NCI-H128 (cell line): Measurements from ENCODE around the gene GAS2L1.

Source experiments
- DNase-seq: peaks from one replicate; lab custom pipeline; 2025; ENCODE audit not compliant: unreplicated experiment; lab: John Stamatoyannopoulos, UW

The GAS2L1 gene

GRCh38 chr22:29308791-29309262 is 2.4 kb downstream of the GAS2L1 start:
- DNase-seq: no peak

GRCh38 chr22:29309332-29310064 is 3.0 kb downstream of the GAS2L1 start:
- DNase-seq: no peak

DNA sequence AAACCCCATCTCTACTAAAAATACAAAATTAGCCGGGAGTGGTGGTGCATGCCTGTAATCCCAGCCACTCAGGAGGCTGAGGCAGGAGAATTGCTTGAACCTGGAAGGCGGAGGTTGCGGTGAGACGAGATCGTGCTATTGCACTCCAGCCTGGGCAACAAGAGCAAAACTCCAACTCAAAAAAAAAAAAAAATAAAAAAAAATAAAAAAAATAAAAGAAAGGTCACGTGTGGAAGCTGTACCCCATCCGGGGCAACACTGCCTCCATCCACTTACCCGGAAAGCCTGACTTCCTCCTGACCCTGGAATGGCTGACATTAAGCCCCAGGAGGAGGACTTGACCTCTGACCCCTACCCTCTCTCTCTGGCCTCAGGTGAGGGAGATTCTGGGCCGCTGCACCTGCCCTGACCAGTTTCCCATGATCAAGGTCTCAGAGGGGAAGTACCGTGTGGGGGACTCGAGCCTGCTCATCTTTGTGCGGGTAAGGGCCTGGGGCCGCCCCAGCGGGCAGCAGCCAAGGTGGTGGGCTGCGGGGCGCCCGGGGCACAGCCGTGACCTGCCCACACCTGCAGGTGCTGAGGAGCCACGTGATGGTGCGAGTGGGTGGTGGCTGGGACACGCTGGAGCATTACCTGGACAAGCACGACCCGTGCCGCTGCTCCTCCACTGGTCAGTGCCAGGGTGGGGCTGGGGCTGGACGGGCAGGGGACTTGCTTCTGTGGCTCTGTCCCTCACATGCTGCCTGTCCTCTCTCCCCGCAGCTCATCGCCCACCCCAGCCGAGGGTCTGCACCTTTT is 3.8 kb downstream of the GAS2L1 start:
- DNase-seq: no peak

GRCh38 chr22:29310863-29311339 is 4.5 kb downstream of the GAS2L1 start:
- no peak for DNase-seq

DNA sequence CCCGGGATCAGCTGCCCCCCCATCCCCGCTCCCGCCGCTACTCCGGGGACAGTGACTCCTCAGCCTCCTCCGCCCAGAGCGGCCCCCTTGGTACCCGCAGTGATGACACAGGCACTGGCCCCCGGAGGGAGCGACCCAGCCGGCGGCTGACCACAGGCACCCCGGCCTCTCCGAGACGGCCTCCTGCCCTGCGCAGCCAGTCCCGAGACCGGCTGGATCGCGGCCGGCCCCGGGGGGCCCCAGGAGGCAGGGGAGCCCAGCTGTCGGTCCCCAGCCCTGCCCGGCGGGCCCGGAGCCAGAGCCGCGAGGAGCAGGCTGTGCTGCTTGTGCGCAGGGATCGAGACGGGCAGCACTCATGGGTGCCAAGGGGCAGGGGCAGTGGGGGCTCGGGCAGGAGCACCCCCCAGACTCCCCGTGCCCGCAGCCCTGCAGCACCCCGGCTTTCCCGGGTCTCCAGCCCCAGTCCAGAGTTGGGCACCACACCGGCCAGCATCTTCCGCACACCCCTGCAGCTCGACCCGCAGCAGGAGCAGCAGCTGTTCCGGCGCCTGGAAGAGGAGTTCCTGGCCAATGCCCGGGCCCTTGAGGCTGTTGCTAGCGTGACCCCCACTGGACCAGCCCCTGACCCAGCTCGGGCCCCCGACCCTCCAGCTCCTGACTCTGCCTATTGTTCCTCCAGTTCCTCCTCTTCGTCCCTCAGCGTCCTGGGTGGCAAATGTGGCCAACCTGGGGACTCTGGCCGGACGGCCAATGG is 5.2 kb downstream of the GAS2L1 start:
- no peak for DNase-seq

- no peak for DNase-seq
Observed at GRCh38 chr22:29312218-29313125, 6.0 kb downstream of the GAS2L1 start.

DNA sequence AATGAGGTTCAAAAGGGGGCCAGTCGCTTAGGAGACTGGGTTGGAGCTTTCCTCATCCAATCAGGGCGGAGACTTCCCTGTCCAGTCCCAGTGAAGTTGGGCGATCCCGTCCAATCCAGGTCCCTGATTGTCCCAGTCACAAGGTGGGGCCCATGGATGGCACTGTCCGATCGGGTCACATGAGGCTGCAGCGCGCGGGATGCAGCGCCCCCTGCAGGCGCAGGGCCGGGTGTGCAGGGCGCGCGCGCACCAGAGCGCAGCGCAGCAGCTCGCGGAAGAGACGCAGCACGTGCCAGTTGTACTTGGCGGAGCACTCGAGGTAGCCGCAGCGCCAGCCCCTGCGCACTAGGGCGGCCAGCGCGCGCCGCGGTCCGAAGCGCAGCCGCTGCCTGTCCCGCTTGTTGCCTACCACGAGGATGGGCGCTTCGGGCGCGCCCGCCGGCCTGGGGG is 6.7 kb downstream of the GAS2L1 start:
- no peak for DNase-seq

DNA sequence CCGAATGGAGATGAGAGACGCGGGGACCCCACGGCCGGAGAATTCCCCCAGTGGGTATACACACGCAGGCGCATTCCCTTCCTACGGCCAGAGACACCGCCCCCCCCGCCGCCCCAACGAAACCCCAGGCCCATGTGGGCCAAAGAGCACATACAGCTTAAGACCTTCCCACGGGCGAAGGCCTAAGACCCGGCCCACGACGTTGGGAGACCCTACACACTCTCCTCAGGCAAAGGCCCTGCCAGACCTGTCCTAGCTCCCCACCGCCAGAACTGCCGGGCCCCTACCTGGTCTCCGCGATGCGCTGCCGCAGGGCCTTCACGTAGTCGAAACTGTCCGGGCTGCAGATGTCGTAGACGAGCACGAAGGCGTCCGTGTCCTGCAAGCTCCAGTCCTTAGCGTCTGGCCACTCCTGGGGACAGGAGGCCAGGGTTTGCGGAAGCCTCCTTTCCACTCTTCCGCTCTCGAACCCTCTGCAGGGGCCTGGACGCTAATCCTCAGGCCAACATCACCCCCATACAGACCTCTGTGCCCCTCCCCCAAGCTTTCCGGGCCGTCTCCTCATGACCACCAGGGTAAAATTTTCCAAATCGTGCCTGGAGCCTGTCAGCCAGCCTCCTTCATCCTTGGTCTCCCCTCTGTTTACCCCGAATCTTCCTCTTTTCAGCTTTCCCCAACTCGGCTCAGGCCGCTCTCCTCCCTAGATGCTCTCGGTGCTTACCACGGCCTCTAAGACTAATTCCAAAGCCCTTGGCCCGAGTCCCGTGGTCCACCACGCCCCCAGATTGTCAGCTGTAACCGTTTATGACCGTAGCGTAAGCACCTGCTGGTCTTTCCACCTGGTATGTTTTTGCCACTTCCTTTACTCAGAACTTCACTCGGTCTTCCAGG is 7.4 kb downstream of the GAS2L1 start:
- no peak for DNase-seq

DNA sequence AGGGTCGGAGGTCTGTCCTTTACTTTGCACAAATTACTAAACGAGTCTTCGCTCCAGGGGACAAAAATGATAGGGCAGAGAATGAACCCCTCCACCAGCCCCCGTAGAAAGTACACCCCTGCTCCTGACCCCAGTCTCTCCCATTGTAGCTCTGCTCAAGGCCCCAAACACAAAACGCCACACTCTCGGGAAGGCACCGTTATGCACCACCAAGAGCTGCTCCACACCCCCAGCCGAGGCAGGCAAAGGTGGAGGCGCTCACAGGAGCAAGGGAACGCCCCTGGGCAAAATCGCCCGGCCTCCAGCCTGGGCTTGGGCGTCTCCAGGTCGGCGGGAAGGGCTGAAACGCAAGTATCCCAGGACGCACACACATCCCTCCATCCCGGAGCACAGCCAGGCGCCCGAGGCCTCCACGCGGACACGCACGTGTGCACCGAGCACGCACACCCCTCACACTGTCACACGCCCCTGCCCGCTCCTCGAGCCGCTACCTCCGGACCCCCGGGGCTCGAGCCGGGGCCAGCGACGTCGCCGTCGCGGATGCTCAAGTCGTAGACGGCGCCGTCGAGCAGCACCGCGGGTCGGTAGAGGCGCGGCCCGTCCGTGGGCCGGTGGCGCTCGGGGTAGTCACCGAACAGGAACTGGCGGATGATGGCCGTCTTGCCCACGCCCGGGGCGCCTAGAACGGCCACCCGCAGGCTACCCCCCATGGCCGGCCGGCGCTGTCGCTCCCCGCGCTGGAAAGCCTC is 8.3 kb downstream of the GAS2L1 start:
- DNase-seq: no peak

DNA sequence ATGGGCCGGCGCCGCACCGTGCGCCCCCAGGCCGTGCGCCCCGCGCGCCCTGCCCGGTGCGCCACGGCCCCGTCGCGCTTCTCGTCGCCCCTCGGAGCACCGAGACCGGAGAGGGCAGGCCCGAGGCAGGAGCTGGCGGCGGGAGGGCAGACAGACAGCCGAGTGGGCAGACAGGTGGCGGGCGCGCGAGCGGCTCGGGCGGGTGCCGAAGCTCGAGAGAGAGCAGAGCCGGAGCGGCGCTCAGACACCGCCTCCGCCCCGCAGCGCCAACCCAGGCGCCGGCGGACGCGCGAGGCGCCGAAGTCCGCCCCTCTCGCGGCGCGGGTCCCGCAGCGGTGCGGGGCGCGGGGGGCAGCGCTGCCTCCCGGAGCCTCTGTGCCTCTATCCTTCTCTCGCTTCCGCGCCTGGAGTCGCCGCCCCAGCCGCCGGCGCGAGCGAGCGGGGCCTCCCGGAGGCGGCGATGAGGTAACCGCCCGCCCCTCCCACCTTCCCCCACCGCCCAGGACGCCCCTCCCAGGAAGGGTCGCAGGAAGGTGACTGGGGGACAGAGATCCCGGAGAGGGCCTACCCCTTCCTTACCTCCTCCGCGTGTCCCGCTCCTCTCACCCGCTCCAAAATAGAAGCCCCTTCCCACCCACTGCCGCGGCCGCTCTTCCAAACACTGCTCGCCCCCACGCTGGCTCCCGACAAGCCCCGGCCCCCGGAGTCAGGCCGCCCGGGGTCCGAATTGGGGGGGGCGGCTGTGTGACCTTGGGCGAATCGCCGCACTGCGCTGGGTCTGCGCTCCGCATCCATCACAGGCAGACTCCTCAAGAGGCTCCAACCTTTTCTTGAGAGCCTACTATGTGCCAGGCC is 9.1 kb downstream of the GAS2L1 start, which contains the start of gene RASL10A:
Gene RASL10A, minus strand, starts transcription at position 412 of the 855 bp plus-strand sequence. CDS start 451 bp downstream, outside the sequence.
- DNase-seq: no peak

- DNase-seq: no peak
Observed at GRCh38 chr22:29316141-29316828, 9.8 kb downstream of the GAS2L1 start.

- DNase-seq: no peak
Observed at GRCh38 chr22:29317827-29318454, 11.5 kb downstream of the GAS2L1 start.

DNA sequence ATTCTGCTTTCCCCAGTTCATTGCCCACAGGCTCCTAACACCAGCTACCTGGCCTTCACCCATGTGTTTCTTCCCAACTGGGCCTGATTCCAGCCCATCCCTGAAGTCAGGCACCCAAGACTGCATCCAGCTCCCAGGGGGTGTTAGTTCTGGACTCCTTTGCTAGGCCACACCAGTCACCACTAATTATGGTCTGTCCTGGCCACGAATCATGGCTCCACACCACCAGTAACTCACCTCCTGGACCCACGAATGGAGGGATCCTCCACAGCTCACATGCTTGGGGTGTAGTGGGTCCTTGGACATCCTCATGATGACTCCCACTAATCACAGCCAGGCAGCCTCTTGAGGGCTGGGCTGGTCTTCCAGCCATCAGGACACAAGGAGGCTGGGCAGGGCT is 12.6 kb downstream of the GAS2L1 start:
- no peak for DNase-seq

GRCh38 chr22:29320546-29320945 is 14.1 kb downstream of the GAS2L1 start:
- no peak for DNase-seq

DNA sequence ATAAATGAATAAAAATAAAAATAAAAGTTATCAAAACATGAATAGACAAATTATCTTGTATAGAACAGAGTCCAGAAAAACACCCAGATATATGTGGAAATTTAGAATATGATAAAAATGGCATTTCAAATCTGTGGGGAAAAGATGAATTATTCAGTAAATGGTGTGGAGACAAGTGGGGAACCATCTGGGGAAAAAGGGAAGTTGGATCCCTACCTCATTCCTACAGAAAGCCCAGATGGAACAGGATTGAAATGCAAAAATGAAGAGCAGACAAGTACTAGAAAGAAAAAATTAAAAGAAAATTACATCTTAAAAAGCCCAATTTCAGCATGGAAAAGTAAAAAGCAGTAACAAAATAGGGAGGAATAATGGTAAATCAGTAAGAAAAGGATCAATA is 17.2 kb downstream of the GAS2L1 start:
- no peak for DNase-seq

DNA sequence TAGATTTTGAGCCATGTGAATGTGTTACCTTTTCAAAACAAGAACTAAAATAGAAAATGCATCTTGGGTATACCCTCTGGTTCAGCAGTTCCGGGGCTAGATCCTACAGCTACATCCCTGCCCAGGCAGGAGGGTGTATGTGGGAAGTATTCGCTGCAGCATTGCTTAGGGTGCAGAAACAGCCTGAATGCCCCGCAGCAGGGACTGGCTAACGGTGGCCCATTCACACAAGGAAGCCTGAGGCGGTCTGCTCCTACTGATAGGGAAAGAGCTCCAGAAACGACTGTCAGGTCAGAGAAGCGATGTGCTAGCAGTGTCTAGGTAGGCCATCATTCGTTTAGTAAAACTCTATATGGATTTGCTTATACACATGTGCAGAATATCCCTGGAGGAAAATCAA is 18.9 kb downstream of the GAS2L1 start:
- no peak for DNase-seq
